HUES64 (cell line): ENCODE results near the gene CAMK2B. TPM values are rescaled to one million over a fixed set of nuclear protein-coding genes. Genes with fewer than 3 reads are reported as not detected.
A peak's percentile ranks its signal among the peaks of the same experiment; 100 is the strongest.

Experiments
- H3K27ac ChIP-seq: 2 replicates; pipeline ENCODE4 v1.7.0; 2013; ENCODE audit warnings: low read depth, low read length, inconsistent platforms
- H3K27me3 ChIP-seq: 2 replicates; pipeline ENCODE4 v1.6.1; 2013; ENCODE audit warnings: mild to moderate bottlenecking, low read length; ENCODE audit not compliant: insufficient read depth
- H3K36me3 ChIP-seq: 2 replicates; pipeline ENCODE4 v1.6.1; 2013; ENCODE audit warnings: mild to moderate bottlenecking, low read length; ENCODE audit not compliant: insufficient read depth
- H3K4me1 ChIP-seq: 2 replicates; pipeline ENCODE4 v1.6.1; 2013; ENCODE audit warnings: mild to moderate bottlenecking, low read length, moderate library complexity; ENCODE audit not compliant: insufficient read depth
- H3K4me3 ChIP-seq: 2 replicates; pipeline ENCODE4 v1.5.1; 2013; ENCODE audit warnings: mild to moderate bottlenecking, low read length, moderate library complexity
- H3K9ac ChIP-seq: 2 replicates; pipeline ENCODE4 v1.6.1; 2013; ENCODE audit warnings: mild to moderate bottlenecking, low read depth, low read length
- H3K9me3 ChIP-seq: 2 replicates; pipeline ENCODE4 v1.6.1; 2013; ENCODE audit warnings: low read depth, low read length; ENCODE audit not compliant: insufficient read depth
- WGBS: fragments of 150-250, 120-280 bp; methylation state at CpG from one replicate; pipeline ENCODE4 v1.1.7; 2013; ENCODE audit warnings: missing lambda C conversion rate; 5-methylcytosine and 5-hydroxymethylcytosine counted together
- polyA plus RNA-seq, 2 experiments: library from polyadenylated mRNA; stranded (reverse); fragments of 50-300 nt; gene quantifications; one replicate each; pipeline ENCODE4 v1.2.3, GENCODE V29; 2013

CAMK2B gene
- polyA plus RNA-seq (2013, experiment 1 of 2): 0.10 TPM
- 0.38 TPM for polyA plus RNA-seq (2013, experiment 2 of 2)

GRCh38 chr7:44325201-44325671 is at the start of gene CAMK2B:
Gene CAMK2B, minus strand, starts transcription at chr7:44325594. Its CDS starts 173 bp downstream, at chr7:44325421.
- under 1% methylated on average over 85 of the region's 85 CpGs for WGBS
- H3K4me3 ChIP-seq: peak within 1 kb of the TSS; percentile 44

GRCh38 chr7:44374007-44374763 is 48.8 kb upstream of the CAMK2B start:
- H3K27me3 ChIP-seq: no peaks in the 10 kb centered on the region
- no peak overlapping the region for H3K27ac ChIP-seq
- no peaks in the 10 kb centered on the region for H3K4me1 ChIP-seq
- H3K9me3 ChIP-seq: no peaks in the 10 kb centered on the region
- 86% methylated on average over 12 of the region's 12 CpGs for WGBS
- no peak overlapping the region for H3K9ac ChIP-seq
- no peak overlapping the region for H3K4me3 ChIP-seq
- no peaks in the 10 kb centered on the region for H3K36me3 ChIP-seq

More at GRCh38 chr7:44325201-44325671, at the start of gene CAMK2B:
- Histone ChIP-seq H3K36me3 (no peaks in the 10 kb centered on the region), H3K4me1 (no peaks in the 10 kb centered on the region), H3K9ac (no peak within 1 kb of the TSS), H3K27ac (no peak within 1 kb of the TSS), H3K9me3 (no peaks in the 10 kb centered on the region), H3K27me3 (peaks cover 74% of the 10 kb centered on the region)

DNA sequence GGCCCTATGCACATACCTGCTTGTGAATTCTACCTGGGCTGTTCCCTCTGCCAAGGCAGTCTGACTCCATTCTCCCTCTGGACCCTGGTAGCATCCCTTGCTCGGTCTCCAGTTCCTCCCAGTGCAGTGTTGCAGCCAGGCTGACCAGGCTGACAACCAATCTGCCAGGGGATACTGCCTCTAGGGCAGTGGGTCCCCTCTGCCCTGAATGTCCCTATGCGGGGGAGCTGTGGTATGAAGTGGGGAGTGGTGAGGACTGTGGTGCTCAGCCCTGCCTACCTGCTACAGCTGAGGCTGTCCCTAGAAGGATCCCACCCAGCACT is 48.0 kb upstream of the CAMK2B start:
- WGBS: 85% methylated on average over 2 of the region's 2 CpGs
- no peaks in the 10 kb centered on the region for H3K27me3 ChIP-seq
- no peaks in the 10 kb centered on the region for H3K4me1 ChIP-seq
- no peak overlapping the region for H3K27ac ChIP-seq
- H3K36me3 ChIP-seq: no peaks in the 10 kb centered on the region
- no peak overlapping the region for H3K4me3 ChIP-seq
- no peak overlapping the region for H3K9ac ChIP-seq
- H3K9me3 ChIP-seq: no peaks in the 10 kb centered on the region

- H3K4me1 ChIP-seq: no peaks in the 10 kb centered on the region
- H3K4me3 ChIP-seq: no peak overlapping the region
- 87% methylated on average over 5 of the region's 5 CpGs for WGBS
- no peak overlapping the region for H3K9ac ChIP-seq
- no peaks in the 10 kb centered on the region for H3K36me3 ChIP-seq
- H3K27me3 ChIP-seq: no peaks in the 10 kb centered on the region
- no peaks in the 10 kb centered on the region for H3K9me3 ChIP-seq
- no peak overlapping the region for H3K27ac ChIP-seq
Observed at GRCh38 chr7:44372560-44373417, 47.4 kb upstream of the CAMK2B start.

DNA sequence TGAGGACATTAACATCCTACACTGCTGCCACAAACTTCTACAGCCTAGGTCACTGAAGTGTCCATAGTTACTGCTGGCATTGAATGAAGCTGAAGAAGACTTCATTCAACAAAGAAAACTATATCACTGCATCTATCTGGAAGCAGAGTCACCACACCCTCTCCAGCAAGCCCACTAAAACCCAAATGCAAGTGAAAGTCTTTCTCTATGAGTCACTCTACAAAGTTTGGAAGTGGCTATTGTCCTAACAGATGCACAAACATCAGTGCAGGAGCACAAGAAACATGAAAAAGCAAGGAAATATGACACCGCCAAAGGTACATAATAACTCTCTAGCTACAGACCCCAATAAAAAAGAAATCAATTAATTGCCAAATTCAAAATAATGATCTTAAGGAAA is 43.5 kb upstream of the CAMK2B start:
- Histone ChIP-seq H3K4me1 (no peaks in the 10 kb centered on the region), H3K9ac (no peak overlapping the region), H3K27ac (no peak overlapping the region), H3K9me3 (no peaks in the 10 kb centered on the region), H3K27me3 (no peaks in the 10 kb centered on the region), H3K4me3 (no peak overlapping the region), H3K36me3 (no peaks in the 10 kb centered on the region)
- 93% methylated on average over 1 of the region's 1 CpG for WGBS

DNA sequence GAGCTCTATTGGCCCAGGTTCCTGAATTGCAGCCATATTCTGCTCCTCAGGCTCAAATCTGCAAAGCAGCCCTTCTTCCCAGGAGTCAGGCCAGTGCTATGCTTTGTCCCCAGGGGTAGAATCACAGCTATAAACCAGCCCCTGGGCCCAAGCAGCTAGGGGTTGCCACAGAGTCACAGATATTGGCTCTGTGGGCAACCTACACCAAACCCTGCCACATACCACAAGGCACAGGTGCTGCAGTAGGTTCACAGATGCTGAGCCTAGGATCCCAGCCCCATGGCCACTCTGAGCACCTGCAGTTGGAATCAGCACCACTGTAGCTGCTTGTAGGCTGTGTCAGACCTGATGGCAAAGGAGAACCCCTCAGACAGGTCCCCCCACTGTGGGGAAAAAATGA is 43.1 kb upstream of the CAMK2B start:
- Histone ChIP-seq H3K4me1 (no peaks in the 10 kb centered on the region), H3K27ac (no peak overlapping the region), H3K27me3 (no peaks in the 10 kb centered on the region), H3K9ac (no peak overlapping the region), H3K9me3 (no peaks in the 10 kb centered on the region), H3K4me3 (no peak overlapping the region), H3K36me3 (no peaks in the 10 kb centered on the region)

DNA sequence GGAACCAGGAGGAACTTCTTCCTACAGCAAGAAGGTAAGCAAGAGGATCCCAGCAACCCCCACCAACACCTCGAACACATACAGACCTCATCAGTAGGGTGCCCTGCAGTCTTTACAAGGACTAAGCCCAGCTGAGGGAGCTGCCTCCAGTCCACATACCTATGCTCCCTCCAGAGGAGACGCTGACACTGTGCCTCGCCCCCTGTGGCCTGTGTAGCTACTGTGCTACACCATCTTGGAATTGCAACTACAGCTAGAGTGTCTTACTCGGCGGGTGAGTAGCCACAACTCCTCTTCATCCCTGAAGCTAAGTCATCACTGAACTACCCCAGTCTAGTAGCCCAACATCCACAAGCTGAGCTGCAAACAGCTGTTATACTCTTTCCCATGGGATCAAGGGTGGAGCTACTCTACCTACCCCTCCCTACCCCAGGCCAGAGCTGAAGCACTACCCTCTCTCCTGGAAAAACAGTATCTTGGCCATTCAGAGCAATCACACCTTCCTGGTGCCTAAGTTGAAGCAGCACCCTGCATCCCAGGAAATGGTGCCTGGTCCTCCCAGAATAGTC is 42.2 kb upstream of the CAMK2B start:
- no peaks in the 10 kb centered on the region for H3K36me3 ChIP-seq
- no peak overlapping the region for H3K27ac ChIP-seq
- H3K27me3 ChIP-seq: no peaks in the 10 kb centered on the region
- H3K9me3 ChIP-seq: no peaks in the 10 kb centered on the region
- H3K4me1 ChIP-seq: no peaks in the 10 kb centered on the region
- H3K9ac ChIP-seq: no peak overlapping the region
- H3K4me3 ChIP-seq: no peak overlapping the region
- WGBS: 85% methylated on average over 5 of the region's 5 CpGs

- Histone ChIP-seq H3K9ac (no peak overlapping the region), H3K36me3 (no peaks in the 10 kb centered on the region), H3K27ac (no peak overlapping the region), H3K9me3 (no peaks in the 10 kb centered on the region), H3K4me3 (no peak overlapping the region), H3K27me3 (no peaks in the 10 kb centered on the region), H3K4me1 (no peaks in the 10 kb centered on the region)
- 89% methylated on average over 4 of the region's 4 CpGs for WGBS
Observed at GRCh38 chr7:44366986-44367385, 41.6 kb upstream of the CAMK2B start.

GRCh38 chr7:44353668-44354067 is 28.3 kb upstream of the CAMK2B start:
- H3K9me3 ChIP-seq: no peaks in the 10 kb centered on the region
- no peak overlapping the region for H3K27ac ChIP-seq
- H3K9ac ChIP-seq: no peak overlapping the region
- H3K4me1 ChIP-seq: no peaks in the 10 kb centered on the region
- H3K36me3 ChIP-seq: no peaks in the 10 kb centered on the region
- WGBS: 20% methylated on average over 1 of the region's 2 CpGs
- no peak overlapping the region for H3K4me3 ChIP-seq
- H3K27me3 ChIP-seq: peaks cover 4% of the 10 kb centered on the region

- Histone ChIP-seq H3K4me1 (no peaks in the 10 kb centered on the region), H3K4me3 (no peak overlapping the region), H3K27me3 (0 out of 2 replicates have a peak, but pooled peaks cover 7% of the 10 kb centered on the region), H3K9me3 (no peaks in the 10 kb centered on the region), H3K36me3 (no peaks in the 10 kb centered on the region), H3K9ac (no peak overlapping the region), H3K27ac (no peak overlapping the region)
- WGBS: 86% methylated on average over 8 of the region's 9 CpGs
Observed at GRCh38 chr7:44348851-44349781, 23.7 kb upstream of the CAMK2B start.
